IMR-90 (cell line): ENCODE measurements around the gene RNASE7. TPM values are rescaled to one million over a fixed set of nuclear protein-coding genes. Genes with fewer than 3 reads are reported as not detected.
A peak's percentile ranks its signal among the peaks of the same experiment; 100 is the strongest.

Experiments
- ATAC-seq: fragments of 200-7000 bp; cut with Tn5 transposase; 2 replicates; pipeline ENCODE4 v1.9.1; 2020; ENCODE audit warnings: low read depth, mild to moderate bottlenecking, moderate library complexity
- BruUV-seq: library from RNA; stranded (reverse); fragments of 400-500 nt; replicated peaks from 2 replicates; lab custom pipeline; 2021; lab: Mats Ljungman, UMichigan
- CTCF ChIA-PET: fragments of 300-600 bp; formaldehyde crosslinking; extraction: SDS; loops from one replicate; lab custom pipeline; 2021; ENCODE audit warnings: antibody characterized with exemption; lab: Yijun Ruan, JAX
- POLR2A ChIA-PET: fragments of 300-600 bp; sonication (Branson Sonifier 250); formaldehyde crosslinking; loops from one replicate; lab custom pipeline; 2022; ENCODE audit warnings: antibody characterized with exemption; ENCODE audit not compliant: unreplicated experiment; lab: Charles Lee
- DNase-seq: peaks from one replicate; pipeline ENCODE4 v3.0.0; 2013
- H2AFZ ChIP-seq: replicated peaks from 2 replicates; pipeline ENCODE3; 2013; ENCODE audit warnings: low read length, mild to moderate bottlenecking; ENCODE audit not compliant: poor library complexity
- H2AK5ac ChIP-seq: 2 replicates; pipeline ENCODE4 v1.6.1; 2013; ENCODE audit warnings: low read depth, low read length, inconsistent platforms
- H2AK9ac ChIP-seq: replicated peaks from 2 replicates; pipeline ENCODE3; 2013; ENCODE audit warnings: mild to moderate bottlenecking, low read depth, low read length, moderate library complexity; ENCODE audit not compliant: poor library complexity
- H2BK120ac ChIP-seq: 2 replicates; pipeline ENCODE4 v1.6.1; 2013; ENCODE audit warnings: low read depth, low read length, inconsistent platforms
- H2BK15ac ChIP-seq: 3 replicates; pipeline ENCODE4 v1.6.1; 2013; ENCODE audit warnings: low read depth, low read length, inconsistent platforms
- H2BK20ac ChIP-seq: 2 replicates; pipeline ENCODE4 v1.6.1; 2013; ENCODE audit warnings: low read depth, mild to moderate bottlenecking, inconsistent platforms, low read length, moderate library complexity
- H2BK5ac ChIP-seq: 2 replicates; pipeline ENCODE4 v1.6.1; 2013; ENCODE audit warnings: mild to moderate bottlenecking, low read depth, low read length, inconsistent platforms; ENCODE audit not compliant: poor library complexity, severe bottlenecking
- H3K14ac ChIP-seq: replicated peaks from 2 replicates; pipeline ENCODE4 v1.6.1; 2013; ENCODE audit warnings: low read depth, low read length, inconsistent platforms
- H3K18ac ChIP-seq: 2 replicates; pipeline ENCODE4 v1.6.1; 2013; ENCODE audit warnings: low read depth, low read length, control low read depth
- H3K23ac ChIP-seq: 2 replicates; pipeline ENCODE4 v1.6.1; 2013; ENCODE audit warnings: low read depth, low read length, inconsistent platforms
- H3K27ac ChIP-seq: 2 replicates; pipeline ENCODE4 v1.5.1; 2013; ENCODE audit warnings: mild to moderate bottlenecking, control low read depth, low read length; ENCODE audit not compliant: insufficient read depth
- H3K27me3 ChIP-seq: 2 replicates; pipeline ENCODE4 v1.6.1; 2013; ENCODE audit warnings: low read length; ENCODE audit not compliant: control insufficient read depth, insufficient read depth
- H3K36me3 ChIP-seq: 2 replicates; pipeline ENCODE4 v1.6.1; 2013; ENCODE audit warnings: low read length, mixed read lengths; ENCODE audit not compliant: control insufficient read depth, insufficient read depth
- H3K4ac ChIP-seq: 2 replicates; pipeline ENCODE4 v1.6.1; 2013; ENCODE audit warnings: low read depth, low read length, inconsistent platforms
- H3K4me1 ChIP-seq: 2 replicates; pipeline ENCODE4 v1.6.1; 2013; ENCODE audit warnings: low read length, mixed read lengths; ENCODE audit not compliant: control insufficient read depth, insufficient read depth
- H3K4me2 ChIP-seq: 2 replicates; pipeline ENCODE4 v1.6.1; 2013; ENCODE audit warnings: low read depth, mild to moderate bottlenecking, control low read depth, low read length, moderate library complexity
- H3K4me3 ChIP-seq: 2 replicates; pipeline ENCODE4 v1.5.1; 2013; ENCODE audit warnings: low read depth, mild to moderate bottlenecking, control low read depth, low read length, moderate library complexity; ENCODE audit not compliant: insufficient read depth
- H3K56ac ChIP-seq: 2 replicates; pipeline ENCODE4 v1.6.1; 2013; ENCODE audit warnings: low read length, inconsistent platforms; ENCODE audit not compliant: insufficient read depth; ENCODE audit errors: extremely low read depth
- H3K79me1 ChIP-seq, 2 experiments: 2 replicates each; pipeline ENCODE4 v1.6.1; 2013; ENCODE audit warnings: low read length in 2 of 2, inconsistent platforms in 1 of 2, low read depth in 1 of 2
- H3K9ac ChIP-seq: 2 replicates; pipeline ENCODE4 v1.6.1; 2013; ENCODE audit warnings: low read depth, low read length, control low read depth
- H3K9me1 ChIP-seq: 2 replicates; pipeline ENCODE4 v1.6.1; 2013; ENCODE audit warnings: low read length, inconsistent platforms; ENCODE audit not compliant: insufficient read depth
- H3K9me3 ChIP-seq: 2 replicates; pipeline ENCODE4 v1.6.1; 2013; ENCODE audit warnings: low read length; ENCODE audit not compliant: control insufficient read depth, insufficient read depth
- H4K20me1 ChIP-seq: 2 replicates; pipeline ENCODE4 v1.6.1; 2013; ENCODE audit warnings: low read length, inconsistent platforms; ENCODE audit not compliant: insufficient read depth
- H4K5ac ChIP-seq: 2 replicates; pipeline ENCODE4 v1.6.1; 2013; ENCODE audit warnings: mild to moderate bottlenecking, low read depth, low read length, control low read depth
- H4K8ac ChIP-seq, 2 experiments: 2 replicates each; pipeline ENCODE4 v1.6.1; 2013; ENCODE audit warnings: low read depth in 2 of 2, low read length in 2 of 2, control low read depth in 1 of 2, inconsistent platforms in 1 of 2
- H4K91ac ChIP-seq: 2 replicates; pipeline ENCODE4 v1.6.1; 2013; ENCODE audit warnings: low read depth, low read length, inconsistent platforms; ENCODE audit not compliant: insufficient read depth
- CHD1 ChIP-seq: IDR thresholded peaks from 2 replicates; pipeline ENCODE4 v1.6.1; 2012; ENCODE audit warnings: low read depth, low read length, improper control_type of control experiment
- FOS ChIP-seq: fragments of 150-350 bp; IDR thresholded peaks from 2 replicates; pipeline ENCODE4 v1.6.1; 2016; ENCODE audit warnings: low read depth, low read length
- MAZ ChIP-seq: IDR thresholded peaks from 2 replicates; pipeline ENCODE4 v1.6.1; 2012; ENCODE audit warnings: low read depth, mild to moderate bottlenecking, low read length, improper control_type of control experiment, moderate library complexity, borderline replicate concordance
- NFE2L2 ChIP-seq: fragments of 150-350 bp; IDR thresholded peaks from 2 replicates; pipeline ENCODE4 v1.6.1; 2016; ENCODE audit warnings: low read depth, mild to moderate bottlenecking, low read length
- RAD21 ChIP-seq: IDR thresholded peaks from 2 replicates; pipeline ENCODE4 v1.6.1; 2012; ENCODE audit warnings: low read length, improper control_type of control experiment
- WGBS, 2 experiments: methylation state at CpG; one replicate each; pipeline versions ENCODE4 v1.1.5 to v1.1.7; 2013; ENCODE audit warnings: missing lambda C conversion rate in 2 of 2; ENCODE audit not compliant: insufficient read length in 1 of 2; ENCODE audit errors: extremely low coverage in 2 of 2; 5-methylcytosine and 5-hydroxymethylcytosine counted together
- dilution Hi-C: fragments of 300-500 bp; cut with HindIII; formaldehyde crosslinking; loops from one replicate; pipeline ENCODE4 v1.14.3; 2018; ENCODE audit warnings: low sequenced_read_pairs; ENCODE audit not compliant: unreplicated experiment
- in situ Hi-C: fragments of 300-500 bp; cut with MboI; formaldehyde crosslinking; loops from 3 replicates; pipeline ENCODE4 v1.14.3; 2019; ENCODE audit warnings: low sequenced_read_pairs, inconsistent platforms, mixed read lengths
- intact Hi-C: fragments of 100-400 bp; cut with micrococcal nuclease; formaldehyde crosslinking; loops from 2 replicates; pipeline ENCODE4 v1.10.0; 2022
- polyA plus RNA-seq, 3 experiments: library from polyadenylated mRNA; depleted of rRNA; stranded (reverse); fragments of >200 nt; gene quantifications; 2 replicates each; pipeline ENCODE4 v1.2.3, GENCODE V29; 2012; ENCODE audit warnings: low replicate concordance in 1 of 3
- total RNA-seq: library from RNA; depleted of rRNA; stranded (reverse); fragments of >200 nt; gene quantifications from 2 replicates; pipeline ENCODE4 v1.2.3, GENCODE V29; 2012
- TF ChIP-seq, protein P1 (sequence below): conservative IDR thresholded peaks from 2 replicates; pipeline ENCODE4 v1.5.1; 2012; ENCODE audit warnings: mild to moderate bottlenecking, low read depth, low read length, improper control_type of control experiment

The RNASE7 gene
- total and polyA plus RNA-seq, 2 of the 4 experiments (the other 2 are of a cell fraction), result not detected

DNA sequence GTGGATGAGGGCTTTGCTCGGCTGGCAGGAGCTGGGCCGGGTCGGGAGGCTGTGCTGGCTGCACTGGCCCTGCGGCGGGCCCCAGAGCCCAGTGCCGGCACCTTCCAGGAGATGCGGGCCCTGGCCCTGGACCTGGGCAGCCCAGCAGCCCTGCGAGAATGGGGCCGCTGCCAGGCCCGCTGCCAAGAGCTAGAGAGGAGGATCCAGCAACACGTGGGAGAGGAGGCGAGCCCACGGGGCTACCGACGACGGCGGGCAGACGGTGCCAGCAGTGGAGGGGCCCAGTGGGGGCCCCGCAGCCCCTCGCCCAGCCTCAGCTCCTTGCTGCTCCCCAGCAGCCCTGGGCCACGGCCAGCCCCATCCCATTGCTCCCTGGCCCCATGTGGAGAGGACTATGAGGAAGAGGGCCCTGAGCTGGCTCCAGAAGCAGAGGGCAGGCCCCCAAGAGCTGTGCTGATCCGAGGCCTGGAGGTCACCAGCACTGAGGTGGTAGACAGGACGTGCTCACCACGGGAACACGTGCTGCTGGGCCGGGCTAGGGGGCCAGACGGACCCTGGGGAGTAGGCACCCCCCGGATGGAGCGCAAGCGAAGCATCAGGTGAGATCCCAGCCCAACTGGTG, 39.5 kb downstream of the RNASE7 start:
- in situ Hi-C loops, result loop anchor here (25.0 kb wide), 2 partner anchors 619 to 744 kb away; partner anchors contain the start of genes APEX1, CCNB1IP1, OSGEP and PARP2
- WGBS, 2 experiments, result 89% methylated on average over 10 of the region's 30 CpGs; no CpG with 5 or more reads in 1 of the 2 experiments
- no peak overlapping the region for H3K56ac ChIP-seq
- CTCF ChIA-PET, result no interaction called here
- DNase-seq (no peak), ATAC-seq (no peak)
- peaks cover 5% of the 10 kb centered on the region for H3K9me1 ChIP-seq
- no peak overlapping the region for H3K18ac ChIP-seq
- no peak overlapping the region for H2AFZ ChIP-seq
- dilution Hi-C loops, result no loop called here
- no peak overlapping the region for H3K4me3 ChIP-seq
- H3K14ac ChIP-seq, result no peak overlapping the region
- no peak overlapping the region for H2BK15ac ChIP-seq
- H2BK5ac ChIP-seq, result no peak overlapping the region
- H2AK5ac ChIP-seq, result no peak overlapping the region
- no peaks in the 10 kb centered on the region for H3K9me3 ChIP-seq
- no peak for TF ChIP-seq CHD1
- TF ChIP-seq, protein P1, sequence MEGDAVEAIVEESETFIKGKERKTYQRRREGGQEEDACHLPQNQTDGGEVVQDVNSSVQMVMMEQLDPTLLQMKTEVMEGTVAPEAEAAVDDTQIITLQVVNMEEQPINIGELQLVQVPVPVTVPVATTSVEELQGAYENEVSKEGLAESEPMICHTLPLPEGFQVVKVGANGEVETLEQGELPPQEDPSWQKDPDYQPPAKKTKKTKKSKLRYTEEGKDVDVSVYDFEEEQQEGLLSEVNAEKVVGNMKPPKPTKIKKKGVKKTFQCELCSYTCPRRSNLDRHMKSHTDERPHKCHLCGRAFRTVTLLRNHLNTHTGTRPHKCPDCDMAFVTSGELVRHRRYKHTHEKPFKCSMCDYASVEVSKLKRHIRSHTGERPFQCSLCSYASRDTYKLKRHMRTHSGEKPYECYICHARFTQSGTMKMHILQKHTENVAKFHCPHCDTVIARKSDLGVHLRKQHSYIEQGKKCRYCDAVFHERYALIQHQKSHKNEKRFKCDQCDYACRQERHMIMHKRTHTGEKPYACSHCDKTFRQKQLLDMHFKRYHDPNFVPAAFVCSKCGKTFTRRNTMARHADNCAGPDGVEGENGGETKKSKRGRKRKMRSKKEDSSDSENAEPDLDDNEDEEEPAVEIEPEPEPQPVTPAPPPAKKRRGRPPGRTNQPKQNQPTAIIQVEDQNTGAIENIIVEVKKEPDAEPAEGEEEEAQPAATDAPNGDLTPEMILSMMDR, result no peak
- TF ChIP-seq NFE2L2, result no peak
- no peak for TF ChIP-seq FOS
- TF ChIP-seq RAD21, result no peak
- TF ChIP-seq MAZ, result no peak
- no peak overlapping the region for H2BK120ac ChIP-seq
- no peaks in the 10 kb centered on the region for H3K27me3 ChIP-seq
- H3K79me1 ChIP-seq, result peaks cover 8 to 10% of the 10 kb centered on the region in 2 experiments; a peak in 3 of 4 replicates
- H3K27ac ChIP-seq, result no peak overlapping the region
- H4K91ac ChIP-seq, result no peak overlapping the region
- H2AK9ac ChIP-seq, result no peak overlapping the region
- no peak overlapping the region for H3K23ac ChIP-seq
- H3K9ac ChIP-seq, result no peak overlapping the region
- H3K4ac ChIP-seq, result no peak overlapping the region
- BruUV-seq, result TSS peak; percentile 57
- H4K20me1 ChIP-seq, result no peaks in the 10 kb centered on the region
- no peak overlapping the region for H4K5ac ChIP-seq
- no peak overlapping the region for H3K4me2 ChIP-seq
- H2BK20ac ChIP-seq, result no peak overlapping the region
- intact Hi-C loops, result no loop called here
- POLR2A ChIA-PET, result no interaction called here
- peaks cover 83% of the 10 kb centered on the region for H3K36me3 ChIP-seq
- peaks cover 17% of the 10 kb centered on the region for H3K4me1 ChIP-seq
- H4K8ac ChIP-seq, result no peak overlapping the region
